Measurements from ENCODE around the gene GASK1A.
"Not testable (repeated sequence)": the region's sequence is repeated elsewhere in the genome, so short reads cannot be mapped to it uniquely, and the experiment has no call there.

The GASK1A gene

DNA sequence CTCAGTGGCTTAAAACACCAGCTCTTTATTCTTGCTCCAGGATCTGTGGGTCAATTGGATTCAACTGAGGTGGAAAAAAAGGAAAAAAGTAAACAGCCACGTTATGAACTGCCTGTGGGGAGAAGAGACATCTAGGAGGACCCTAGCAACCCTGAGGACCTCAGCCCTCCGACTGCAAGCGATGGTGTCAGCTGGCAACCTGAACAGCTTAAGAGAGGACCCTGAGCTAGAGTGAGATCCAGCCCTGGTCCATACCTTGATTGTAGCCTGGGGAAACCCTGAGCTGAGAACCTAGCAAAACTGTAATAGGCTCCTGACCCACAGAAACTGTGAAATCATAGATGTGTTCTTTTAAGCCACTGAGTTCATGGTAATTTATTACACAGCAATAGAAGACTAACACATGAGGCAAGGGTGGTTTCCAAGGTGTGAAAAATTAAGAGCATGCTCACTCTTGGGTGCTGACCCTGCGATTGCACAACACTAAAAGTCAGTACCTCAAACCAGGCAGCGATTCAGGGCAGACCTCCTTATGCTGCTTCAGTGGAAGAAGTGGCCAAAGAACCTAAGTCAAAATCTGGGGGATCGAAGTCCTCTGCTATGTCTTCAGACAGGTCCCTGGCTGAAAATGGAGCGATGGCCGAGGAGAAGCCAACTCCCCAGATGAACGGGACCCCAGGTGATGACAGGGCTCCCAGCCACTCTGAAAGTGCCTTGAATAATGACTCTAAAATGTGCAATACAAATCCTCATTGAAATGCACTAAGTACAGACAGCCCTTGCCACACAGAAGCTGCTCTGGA is 57.7 kb downstream of the GASK1A start:
- DNase-seq (ENCODE audit: extremely low spot score) = no peak
- no peak for TF ChIP-seq CTCF (IDR thresholded peaks at IDR 0.05; ENCODE audit: control extremely low read depth, extremely low read depth, low read depth, missing control alignments)
- CTCF ChIA-PET = no interaction called here
- POLR2A ChIA-PET = no interaction called here

DNA sequence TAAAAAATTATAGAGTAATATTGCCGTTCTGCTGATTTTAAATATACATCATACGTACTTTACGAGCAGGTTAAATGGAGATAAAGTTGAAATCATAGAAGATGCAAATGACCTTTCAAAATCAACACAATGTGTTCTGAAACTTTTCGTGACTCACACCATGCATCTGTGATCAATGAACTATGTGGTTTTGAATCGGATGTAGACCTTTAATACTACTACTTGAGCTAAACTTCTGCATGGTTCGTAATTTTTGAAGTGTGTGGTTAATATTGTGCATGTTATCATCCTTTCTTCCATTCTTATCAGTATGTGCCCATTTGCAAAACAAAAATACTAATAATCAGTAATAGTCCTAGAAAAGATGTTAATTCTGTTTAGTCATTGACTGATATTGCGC is 58.9 kb downstream of the GASK1A start:
- no peak for TF ChIP-seq CTCF (IDR thresholded peaks at IDR 0.05; ENCODE audit: control extremely low read depth, extremely low read depth, low read depth, missing control alignments)
- ChIA-PET POLR2A (no interaction called here), CTCF (no interaction called here)
- no peak for DNase-seq (ENCODE audit: extremely low spot score)

DNA sequence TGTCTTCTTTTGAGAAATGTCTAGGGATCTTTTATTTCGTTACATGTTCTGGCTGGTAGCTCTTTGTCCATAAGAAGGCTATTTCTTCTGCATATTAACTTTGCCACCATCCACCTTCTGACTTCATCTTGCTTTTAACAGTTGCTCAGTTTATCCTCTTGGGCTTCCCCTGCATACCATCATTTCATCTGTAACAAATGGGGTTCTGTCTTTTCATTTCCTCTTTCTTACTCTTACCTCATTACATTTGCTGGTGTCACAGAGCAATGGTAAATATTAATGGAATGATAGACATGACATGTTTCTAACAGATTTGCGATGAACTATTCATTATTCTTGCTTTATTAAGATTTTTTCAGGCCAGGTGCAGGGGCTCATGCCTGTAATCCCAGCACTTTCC is 62.4 kb downstream of the GASK1A start:
- DNase-seq (ENCODE audit: extremely low spot score) = no peak
- ChIA-PET POLR2A (no interaction called here), CTCF (no interaction called here)
- TF ChIP-seq CTCF (IDR thresholded peaks at IDR 0.05; ENCODE audit: control extremely low read depth, extremely low read depth, low read depth, missing control alignments) = no peak

- POLR2A ChIA-PET = no interaction called here
- CTCF ChIA-PET = no interaction called here
- no peak for DNase-seq (ENCODE audit: extremely low spot score)
- TF ChIP-seq CTCF (IDR thresholded peaks at IDR 0.05; ENCODE audit: control extremely low read depth, extremely low read depth, low read depth, missing control alignments) = no peak
These were observed 64.1 kb downstream of the GASK1A start for GRCh38 chr3:43043071-43043766.

- DNase-seq (ENCODE audit: extremely low spot score) = no peak
- CTCF ChIA-PET = no interaction called here
- no peak for TF ChIP-seq CTCF (IDR thresholded peaks at IDR 0.05; ENCODE audit: control extremely low read depth, extremely low read depth, low read depth, missing control alignments)
- POLR2A ChIA-PET = no interaction called here
These were observed 64.7 kb downstream of the GASK1A start for GRCh38 chr3:43043793-43044192.

GRCh38 chr3:43045079-43045478 is 66.0 kb downstream of the GASK1A start:
- CTCF ChIA-PET; DNase-seq (ENCODE audit: extremely low spot score); POLR2A ChIA-PET: not testable (repeated sequence)

GRCh38 chr3:43046583-43046982 is 67.5 kb downstream of the GASK1A start:
- DNase-seq (ENCODE audit: extremely low spot score) = no peak
- POLR2A ChIA-PET = no interaction called here
- no peak for TF ChIP-seq CTCF (IDR thresholded peaks at IDR 0.05; ENCODE audit: control extremely low read depth, extremely low read depth, low read depth, missing control alignments)
- CTCF ChIA-PET = no interaction called here

Measured in GM10248 (cell line).